ENCODE results near the gene ACLY. TPM values are rescaled to one million over a fixed set of nuclear protein-coding genes. Genes with fewer than 3 reads are reported as not detected.

Gene ACLY
- total and polyA plus RNA-seq, 10 of the 15 experiments (the other 5 are each of a cell fraction or from before 2014, with no cell fraction given): 32.6 to 224 (median 114) TPM

GRCh38 chr17:41943492-41943891 lies 24.7 kb upstream of the ACLY start:
- no peak for DNase-seq (ENCODE audit: low read depth, low spot score)
- SMC1A ChIA-PET (ENCODE audit: uncharacterized antibody, unreplicated experiment): interaction anchor here (1.3 kb wide), 1 partner anchor 17 kb away, joined by 4 read pairs; no protein-coding TSS in a partner anchor
- Histone ChIP-seq H3K27ac (ENCODE audit: control insufficient read depth, insufficient read depth) (no peak overlapping the region), H3K4me1 (ENCODE audit: control insufficient read depth, insufficient read depth, low read length) (no peaks in the 10 kb centered on the region), H3K36me3 (ENCODE audit: control insufficient read depth in 2 of 2, insufficient read depth in 2 of 2, low read length in 1 of 2) (no peaks in the 10 kb centered on the region), H3K79me2 (ENCODE audit: control insufficient read depth, insufficient read depth, low read length) (no peaks in the 10 kb centered on the region), H3K4me3 (no peak overlapping the region), H3K9me3 (replicated peaks; ENCODE audit: control insufficient read depth, insufficient read depth, low read length) (no peaks in the 10 kb centered on the region), H3K9ac (ENCODE audit: control insufficient read depth, insufficient read depth, low read length) (no peak overlapping the region), H3K27me3 (replicated peaks in 1 of 2; ENCODE audit: control insufficient read depth in 2 of 2, insufficient read depth in 2 of 2, low read length in 1 of 2) (no peaks in the 10 kb centered on the region), H2AFZ (ENCODE audit: control insufficient read depth, low read depth, low read length) (no peak overlapping the region), H3K4me2 (ENCODE audit: control insufficient read depth, insufficient read depth) (no peak overlapping the region), H4K20me1 (ENCODE audit: control insufficient read depth, insufficient read depth) (no peaks in the 10 kb centered on the region)
- no peak for ATAC-seq
- POLR2A ChIA-PET: no interaction called here
- in situ Hi-C loops (cut with MboI) (no loop called here), intact Hi-C loops (cut with micrococcal nuclease; ENCODE audit: unreplicated experiment) (no loop called here)
- RAD21 ChIA-PET (ENCODE audit: unreplicated experiment): no interaction called here
- 5% methylated on average over 3 of the region's 3 CpGs for WGBS (ENCODE audit: insufficient coverage, insufficient replicate concordance, low lambda C conversion rate, missing lambda C conversion rate)
- no peak for TF ChIP-seq SMAD5 (IDR thresholded peaks at IDR 0.05; ENCODE audit: low read depth)
- TF ChIP-seq RBBP5 (conservative IDR thresholded peaks at IDR 0.05): no peak
- CTCF ChIA-PET: no interaction called here
- BruUV-seq (replicated peaks): no TSS peak
- no peak for FAIRE-seq

GRCh38 chr17:41942626-41943373 lies 24.0 kb upstream of the ACLY start:
- Histone ChIP-seq H3K27me3 (replicated peaks in 1 of 2; ENCODE audit: control insufficient read depth in 2 of 2, insufficient read depth in 2 of 2, low read length in 1 of 2) (no peaks in the 10 kb centered on the region), H2AFZ (ENCODE audit: control insufficient read depth, low read depth, low read length) (no peak overlapping the region), H3K4me3 (no peak overlapping the region), H3K27ac (ENCODE audit: control insufficient read depth, insufficient read depth) (no peak overlapping the region), H4K20me1 (ENCODE audit: control insufficient read depth, insufficient read depth) (no peaks in the 10 kb centered on the region), H3K79me2 (ENCODE audit: control insufficient read depth, insufficient read depth, low read length) (no peaks in the 10 kb centered on the region), H3K36me3 (ENCODE audit: control insufficient read depth in 2 of 2, insufficient read depth in 2 of 2, low read length in 1 of 2) (no peaks in the 10 kb centered on the region), H3K4me2 (ENCODE audit: control insufficient read depth, insufficient read depth) (no peak overlapping the region), H3K9ac (ENCODE audit: control insufficient read depth, insufficient read depth, low read length) (no peak overlapping the region), H3K4me1 (ENCODE audit: control insufficient read depth, insufficient read depth, low read length) (peaks cover 2% of the 10 kb centered on the region), H3K9me3 (replicated peaks; ENCODE audit: control insufficient read depth, insufficient read depth, low read length) (no peaks in the 10 kb centered on the region)
- ATAC-seq: no peak
- no peak for FAIRE-seq
- CTCF ChIA-PET: no interaction called here
- in situ Hi-C loops (cut with MboI): no loop called here
- SMC1A ChIA-PET (ENCODE audit: uncharacterized antibody, unreplicated experiment): no interaction called here
- BruUV-seq (replicated peaks): no TSS peak
- POLR2A ChIA-PET: no interaction called here
- 70% methylated on average over 8 of the region's 8 CpGs for WGBS (ENCODE audit: insufficient coverage, insufficient replicate concordance, low lambda C conversion rate, missing lambda C conversion rate)
- no peak for DNase-seq (ENCODE audit: low read depth, low spot score)
- intact Hi-C loops (cut with micrococcal nuclease; ENCODE audit: unreplicated experiment): no loop called here
- RAD21 ChIA-PET (ENCODE audit: unreplicated experiment): no interaction called here
- TF ChIP-seq STAT1 (conservative IDR thresholded peaks at IDR 0.05): no peak
- TF ChIP-seq, protein P1, sequence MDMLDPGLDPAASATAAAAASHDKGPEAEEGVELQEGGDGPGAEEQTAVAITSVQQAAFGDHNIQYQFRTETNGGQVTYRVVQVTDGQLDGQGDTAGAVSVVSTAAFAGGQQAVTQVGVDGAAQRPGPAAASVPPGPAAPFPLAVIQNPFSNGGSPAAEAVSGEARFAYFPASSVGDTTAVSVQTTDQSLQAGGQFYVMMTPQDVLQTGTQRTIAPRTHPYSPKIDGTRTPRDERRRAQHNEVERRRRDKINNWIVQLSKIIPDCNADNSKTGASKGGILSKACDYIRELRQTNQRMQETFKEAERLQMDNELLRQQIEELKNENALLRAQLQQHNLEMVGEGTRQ (IDR thresholded peaks at IDR 0.05; ENCODE audit: borderline replicate concordance, low read depth, low read length): no peak
- TF ChIP-seq, protein P2, sequence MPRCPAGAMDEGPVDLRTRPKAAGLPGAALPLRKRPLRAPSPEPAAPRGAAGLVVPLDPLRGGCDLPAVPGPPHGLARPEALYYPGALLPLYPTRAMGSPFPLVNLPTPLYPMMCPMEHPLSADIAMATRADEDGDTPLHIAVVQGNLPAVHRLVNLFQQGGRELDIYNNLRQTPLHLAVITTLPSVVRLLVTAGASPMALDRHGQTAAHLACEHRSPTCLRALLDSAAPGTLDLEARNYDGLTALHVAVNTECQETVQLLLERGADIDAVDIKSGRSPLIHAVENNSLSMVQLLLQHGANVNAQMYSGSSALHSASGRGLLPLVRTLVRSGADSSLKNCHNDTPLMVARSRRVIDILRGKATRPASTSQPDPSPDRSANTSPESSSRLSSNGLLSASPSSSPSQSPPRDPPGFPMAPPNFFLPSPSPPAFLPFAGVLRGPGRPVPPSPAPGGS (IDR thresholded peaks at IDR 0.05; ENCODE audit: borderline replicate concordance, insufficient read depth, low read depth, low read length, poor library complexity, severe bottlenecking): no peak
- no peak for TF ChIP-seq CBX5 (IDR thresholded peaks at IDR 0.05; ENCODE audit: low read depth)
- no peak for TF ChIP-seq TAF1 (IDR thresholded peaks at IDR 0.05; ENCODE audit: borderline replicate concordance, low read depth, low read length)
- no peak for TF ChIP-seq RCOR1 (conservative IDR thresholded peaks at IDR 0.05; ENCODE audit: low read depth, low read length)
- no peak for TF ChIP-seq CHD4 (IDR thresholded peaks at IDR 0.05)
- no peak for TF ChIP-seq REST (IDR thresholded peaks at IDR 0.05; ENCODE audit: low read depth, low read length)
- TF ChIP-seq HDAC6 (IDR thresholded peaks at IDR 0.05; ENCODE audit: unreplicated experiment): no peak
- no peak for TF ChIP-seq HCFC1 (IDR thresholded peaks at IDR 0.05; ENCODE audit: low read length)

All from GM12878 (cell line).